H1 (cell line): ENCODE measurements around the gene MRPL16. TPM values are rescaled to one million over a fixed set of nuclear protein-coding genes. Genes with fewer than 3 reads are reported as not detected.

ENCODE experiments used
- CTCF ChIA-PET: fragments of 300-600 bp; sonication (Branson Sonifier 250); formaldehyde crosslinking; loops from one replicate; lab custom pipeline; 2021; ENCODE audit not compliant: partially characterized antibody; lab: Charles Lee
- POLR2A ChIA-PET: fragments of 300-600 bp; sonication (Branson Sonifier 250); formaldehyde crosslinking; loops from one replicate; lab custom pipeline; 2021; ENCODE audit warnings: inconsistent platforms; ENCODE audit not compliant: partially characterized antibody; lab: Charles Lee
- DNase-seq, 2 experiments: peaks; one replicate each; pipeline versions ENCODE4 v3.0.0 to v3.0.0-alpha.2; 2010 to 2022; ENCODE audit warnings: low spot score in 2 of 2, low read depth in 1 of 2, mixed read lengths in 1 of 2
- FAIRE-seq: peaks from 2 replicates; lab custom pipeline; 2011; peaks lifted over from hg19 to GRCh38; lab: Jason Lieb, UNC
- H2AFZ ChIP-seq: 2 replicates; pipeline ENCODE4 v1.8.1; 2012; ENCODE audit warnings: low read length, inconsistent platforms
- H2AK5ac ChIP-seq: 2 replicates; pipeline ENCODE4 v1.6.1; 2013; ENCODE audit warnings: low read depth, low read length
- H2BK120ac ChIP-seq: replicated peaks from 2 replicates; pipeline ENCODE3; 2013; ENCODE audit warnings: low read depth, low read length, inconsistent platforms
- H2BK12ac ChIP-seq: 2 replicates; pipeline ENCODE4 v1.6.1; 2013; ENCODE audit warnings: low read depth, low read length
- H2BK15ac ChIP-seq: 2 replicates; pipeline ENCODE4 v1.6.1; 2013; ENCODE audit warnings: low read length
- H2BK20ac ChIP-seq: 2 replicates; pipeline ENCODE4 v1.6.1; 2013; ENCODE audit warnings: low read length
- H2BK5ac ChIP-seq: 2 replicates; pipeline ENCODE4 v1.6.1; 2013; ENCODE audit warnings: low read depth, low read length
- H3K14ac ChIP-seq: 2 replicates; pipeline ENCODE4 v1.6.1; 2013; ENCODE audit warnings: inconsistent platforms; ENCODE audit not compliant: insufficient read length
- H3K18ac ChIP-seq: 2 replicates; pipeline ENCODE4 v1.6.1; 2013; ENCODE audit warnings: low read length; ENCODE audit errors: extremely low read depth
- H3K23ac ChIP-seq: 2 replicates; pipeline ENCODE4 v1.6.1; 2013; ENCODE audit warnings: inconsistent platforms; ENCODE audit not compliant: insufficient read length
- H3K23me2 ChIP-seq: 2 replicates; pipeline ENCODE4 v1.6.1; 2013; ENCODE audit warnings: low read depth, low read length
- H3K27ac ChIP-seq: 2 replicates; pipeline ENCODE4 v1.6.1; 2011; ENCODE audit warnings: low read depth, low read length, inconsistent platforms
- H3K27me3 ChIP-seq, 4 experiments: replicated peaks in 1 of 4; 1 replicate in 1 of 4; 2 replicates in 3 of 4; pipeline versions ENCODE4 v1.6.1 to v1.8.1; 2011 to 2013; ENCODE audit warnings: low read length in 3 of 4, mild to moderate bottlenecking in 3 of 4, inconsistent platforms in 2 of 4, mixed read lengths in 2 of 4, moderate library complexity in 1 of 4; ENCODE audit not compliant: control insufficient read depth in 3 of 4, insufficient read depth in 3 of 4; ENCODE audit errors: extremely low read depth in 1 of 4
- H3K36me3 ChIP-seq, 4 experiments: 2 replicates each; pipeline versions ENCODE4 v1.6.1 to v1.8.1; 2011 to 2013; ENCODE audit warnings: mild to moderate bottlenecking in 4 of 4, low read length in 3 of 4, moderate library complexity in 2 of 4, control low read depth in 1 of 4, inconsistent platforms in 1 of 4; ENCODE audit not compliant: insufficient read depth in 4 of 4, control insufficient read depth in 2 of 4
- H3K4ac ChIP-seq: replicated peaks from 2 replicates; pipeline ENCODE3; 2013; ENCODE audit warnings: low read length, low read depth, mixed read lengths, inconsistent platforms; ENCODE audit not compliant: insufficient read length
- H3K4me1 ChIP-seq, 4 experiments: replicated peaks in 1 of 4; 1 replicate in 1 of 4; 2 replicates in 3 of 4; pipeline versions ENCODE4 v1.6.1 to v1.8.1; 2011 to 2013; ENCODE audit warnings: low read length in 3 of 4, inconsistent platforms in 2 of 4, mixed read lengths in 1 of 4; ENCODE audit not compliant: insufficient read depth in 4 of 4, control insufficient read depth in 3 of 4
- H3K4me2 ChIP-seq, 2 experiments: 2 replicates each; pipeline versions ENCODE4 v1.6.1 to v1.8.1; 2011 to 2013; ENCODE audit warnings: low read depth in 2 of 2, low read length in 2 of 2, control low read depth in 1 of 2, inconsistent platforms in 1 of 2, mild to moderate bottlenecking in 1 of 2; ENCODE audit not compliant: insufficient read depth in 1 of 2
- H3K4me3 ChIP-seq, 4 experiments: fragments of 200-600, 300-600 bp in 1 of 4; sonication (generic), shearing (Covaris generic), sonication (Bioruptor Twin) in 1 of 4; 2 replicates each; pipeline versions ENCODE4 v1.5.1 to v1.8.1; 2011 to 2016; ENCODE audit warnings: low read length in 4 of 4, low read depth in 3 of 4, control low read depth in 2 of 4, inconsistent platforms in 2 of 4, mild to moderate bottlenecking in 2 of 4, mixed read lengths in 1 of 4, moderate library complexity in 1 of 4; ENCODE audit not compliant: insufficient read depth in 2 of 4; ENCODE audit errors: extremely low read depth in 1 of 4
- H3K56ac ChIP-seq: replicated peaks from 2 replicates; pipeline ENCODE3; 2013; ENCODE audit warnings: low read depth, mild to moderate bottlenecking, mixed read lengths, low read length, inconsistent platforms; ENCODE audit not compliant: insufficient read length
- H3K79me1 ChIP-seq: 2 replicates; pipeline ENCODE4 v1.6.1; 2013; ENCODE audit warnings: low read depth, low read length, control low read depth
- H3K79me2 ChIP-seq, 2 experiments: 2 replicates each; pipeline versions ENCODE4 v1.6.1 to v1.8.1; 2012 to 2013; ENCODE audit warnings: low read length in 2 of 2, mild to moderate bottlenecking in 2 of 2, inconsistent platforms in 1 of 2; ENCODE audit not compliant: insufficient read depth in 2 of 2, control insufficient read depth in 1 of 2
- H3K9ac ChIP-seq, 4 experiments: replicated peaks in 1 of 4; 1 replicate in 1 of 4; 2 replicates in 3 of 4; pipeline versions ENCODE4 v1.6.1 to v1.8.1; 2011 to 2013; ENCODE audit warnings: low read depth in 3 of 4, low read length in 3 of 4, control low read depth in 2 of 4, mild to moderate bottlenecking in 2 of 4, moderate library complexity in 2 of 4, inconsistent platforms in 1 of 4; ENCODE audit errors: extremely low read depth in 1 of 4
- H3K9me3 ChIP-seq, 2 experiments: 2 replicates each; pipeline versions ENCODE4 v1.6.1 to v1.8.1; 2012 to 2013; ENCODE audit warnings: mild to moderate bottlenecking in 2 of 2, moderate library complexity in 2 of 2, control low read depth in 1 of 2, inconsistent platforms in 1 of 2, low read depth in 1 of 2, low read length in 1 of 2, mixed read lengths in 1 of 2; ENCODE audit not compliant: insufficient read depth in 2 of 2
- H4K20me1 ChIP-seq, 2 experiments: replicated peaks in 1 of 2; 2 replicates each; pipeline versions ENCODE3 to v1.8.1; 2011 to 2013; ENCODE audit warnings: inconsistent platforms in 2 of 2, low read length in 2 of 2, mild to moderate bottlenecking in 1 of 2; ENCODE audit not compliant: insufficient read depth in 2 of 2, control insufficient read depth in 1 of 2
- H4K5ac ChIP-seq: 2 replicates; pipeline ENCODE4 v1.6.1; 2013; ENCODE audit warnings: low read length, low read depth, mixed read lengths, inconsistent platforms; ENCODE audit not compliant: insufficient read length
- H4K8ac ChIP-seq: 2 replicates; pipeline ENCODE4 v1.8.0; 2013; ENCODE audit warnings: mild to moderate bottlenecking, moderate library complexity, low read length, inconsistent platforms; ENCODE audit not compliant: insufficient read depth; ENCODE audit errors: extremely low read depth
- H4K91ac ChIP-seq: replicated peaks from 2 replicates; pipeline ENCODE3; 2013; ENCODE audit warnings: low read length, mixed read lengths, inconsistent platforms; ENCODE audit not compliant: insufficient read length
- BCL11A ChIP-seq, 2 experiments: IDR thresholded peaks; one replicate each; pipeline ENCODE4 v1.6.1; 2011; ENCODE audit warnings: low read depth in 2 of 2, low read length in 2 of 2, mild to moderate bottlenecking in 2 of 2
- CEBPB ChIP-seq: IDR thresholded peaks from 2 replicates; pipeline ENCODE4 v1.6.1; 2012; ENCODE audit warnings: low read depth, low read length
- GABPA ChIP-seq: IDR thresholded peaks from 2 replicates; pipeline ENCODE4 v1.6.1; 2011; ENCODE audit warnings: mild to moderate bottlenecking, low read length, moderate library complexity, borderline replicate concordance; ENCODE audit not compliant: insufficient read depth
- MAFK ChIP-seq: IDR thresholded peaks from 2 replicates; pipeline ENCODE4 v1.6.1; 2012; ENCODE audit warnings: low read depth, mild to moderate bottlenecking, improper control_type of control experiment, low read length
- POLR2A ChIP-seq, 2 experiments: IDR thresholded peaks; 1 replicate in 1 of 2; 2 replicates in 1 of 2; pipeline ENCODE4 v1.6.1; 2011; ENCODE audit warnings: low read depth in 2 of 2, low read length in 2 of 2, mild to moderate bottlenecking in 2 of 2; ENCODE audit errors: control extremely low read depth in 1 of 2
- RBBP5 ChIP-seq: IDR thresholded peaks from 2 replicates; pipeline ENCODE4 v1.7.1; 2012; ENCODE audit warnings: low read depth, mild to moderate bottlenecking, inconsistent platforms, low read length, moderate library complexity, borderline replicate concordance
- WGBS, 2 experiments: shearing (Covaris generic) in 1 of 2; methylation state at CpG; one replicate each; pipeline versions ENCODE4 v1.1.6 to v1.1.7; 2013 to 2015; ENCODE audit warnings: low lambda C conversion rate in 2 of 2, mixed read lengths in 2 of 2, inconsistent platforms in 1 of 2, low coverage in 1 of 2, missing lambda C conversion rate in 1 of 2; ENCODE audit not compliant: insufficient replicate concordance in 2 of 2, insufficient coverage in 1 of 2, insufficient read length in 1 of 2; ENCODE audit errors: extremely low coverage in 1 of 2, missing lambda C conversion rate in 1 of 2; 5-methylcytosine and 5-hydroxymethylcytosine counted together
- polyA plus RNA-seq, 7 experiments: library from polyadenylated mRNA; depleted of rRNA in 3 of 7; stranded (reverse) in 5 of 7; unstranded in 2 of 7; fragments of >200 nt in 5 of 7; fragments of 200-250 nt in 2 of 7; gene quantifications; 1 replicate in 5 of 7; 2 replicates in 1 of 7; 4 replicates in 1 of 7; pipeline versions ENCODE4 v1.2.1 to v1.2.3, GENCODE V29; 2011 to 2013; ENCODE audit warnings: missing spikeins in 2 of 7, mixed read lengths in 2 of 7
- total RNA-seq: library from RNA; stranded (reverse); fragmentation: NEBNext Ultra II Directional; extraction: Animal tissue kit (Norgen Biotek cat#: 25700); gene quantifications from 2 replicates; pipeline ENCODE4 v1.2.1, GENCODE V29; 2021

The MRPL16 gene
- total and polyA plus RNA-seq, 2 of the 8 experiments (the other 6 are each of a cell fraction or from before 2014, with no cell fraction given): 69.2 to 79.8 TPM

- DNase-seq (no peak), FAIRE-seq (no peak)
- Histone ChIP-seq H3K79me2 (peaks cover 0 to 11% of the 10 kb centered on the region in 2 experiments; a peak in 2 of 4 replicates), H2AFZ (no peak overlapping the region), H3K27ac (no peak overlapping the region), H3K4me3 (no peak overlapping the region), H3K56ac (no peak overlapping the region), H3K4me1 (peaks cover 5 to 15% (median 6%) of the 10 kb centered on the region in 4 experiments), H2BK12ac (no peak overlapping the region; the same call in 1 of the 2 replicates), H4K5ac (no peak overlapping the region), H2BK5ac (no peak overlapping the region), H2BK15ac (no peak overlapping the region), H3K23me2 (0 out of 2 replicates have a peak, but pooled peaks cover 4% of the 10 kb centered on the region), H4K20me1 (no peaks in the 10 kb centered on the region), H2BK120ac (no peak overlapping the region), H3K14ac (no peak overlapping the region), H3K23ac (no peak overlapping the region), H2AK5ac (no peak overlapping the region), H3K9ac (no peak overlapping the region), H3K27me3 (no peaks in the 10 kb centered on the region), H4K8ac (no peak overlapping the region), H3K4me2 (no peak overlapping the region), H3K79me1 (0 out of 2 replicates have a peak, but pooled peaks cover 3% of the 10 kb centered on the region), H3K18ac (no peak overlapping the region), H2BK20ac (no peak overlapping the region), H3K9me3 (no peaks in the 10 kb centered on the region), H4K91ac (no peak overlapping the region), H3K36me3 (peaks cover 0 to 13% (median 2%) of the 10 kb centered on the region in 4 experiments; a peak in 2 of 8 replicates), H3K4ac (no peak overlapping the region)
- ChIA-PET POLR2A (no interaction called here), CTCF (no interaction called here)
- no peak for TF ChIP-seq GABPA
- TF ChIP-seq MAFK: no peak
- TF ChIP-seq POLR2A (IDR thresholded peaks at IDR 0.05; ENCODE audit: control extremely low read depth in 1 of 2, low read depth in 2 of 2, low read length in 2 of 2): no peak
- no peak for TF ChIP-seq BCL11A (IDR thresholded peaks at IDR 0.05; ENCODE audit: low read depth in 2 of 2, low read length in 2 of 2)
- TF ChIP-seq CEBPB: 0 out of 2 replicates have a peak, but pooled peaks have one; percentile 20
- TF ChIP-seq RBBP5: no peak
- 77% methylated on average over 2 of the region's 2 CpGs; no CpG with 5 or more reads in 1 of the 2 experiments for WGBS, 2 experiments
Measured at GRCh38 chr11:59812220-59812619, 1.6 kb upstream of the MRPL16 start.
